Activated CD4-positive, alpha-beta T cell treated with anti-CD3 and anti-CD28 coated beads, Interleukin-2, amount 10 ng/mL, durations not matched to agents 24 days and 14 days (primary cell): ENCODE measurements around the gene SLC9C1. TPM values are rescaled to one million over a fixed set of nuclear protein-coding genes. Genes with fewer than 3 reads are reported as not detected.

ENCODE experiments used
- total RNA-seq: library from RNA; stranded (reverse); gene quantifications from 2 replicates; pipeline ENCODE4 v1.2.3, GENCODE V29; 2022

SLC9C1 gene
- total RNA-seq, 1 donor from 2014 or later = not detected

Other genes with a start within 250 kb of the SLC9C1 start
- gene C3orf52, start 207.8 kb downstream of the SLC9C1 start, total RNA-seq = 13.0 and 14.2 TPM in 2 replicates
- gene GCSAM, start 161.0 kb downstream of the SLC9C1 start, total RNA-seq = 1.6 and 1.7 TPM in 2 replicates
- 144 and 151 TPM in 2 replicates for gene CD200, start 38.9 kb upstream of the SLC9C1 start, total RNA-seq
- gene BTLA, start 205.3 kb upstream of the SLC9C1 start, total RNA-seq = 33.7 and 36.0 TPM in 2 replicates